Measurements from ENCODE around the gene GNAI2.
"Not testable (repeated sequence)": the region's sequence is repeated elsewhere in the genome, so short reads cannot be mapped to it uniquely, and the experiment has no call there.

GNAI2 gene

DNA sequence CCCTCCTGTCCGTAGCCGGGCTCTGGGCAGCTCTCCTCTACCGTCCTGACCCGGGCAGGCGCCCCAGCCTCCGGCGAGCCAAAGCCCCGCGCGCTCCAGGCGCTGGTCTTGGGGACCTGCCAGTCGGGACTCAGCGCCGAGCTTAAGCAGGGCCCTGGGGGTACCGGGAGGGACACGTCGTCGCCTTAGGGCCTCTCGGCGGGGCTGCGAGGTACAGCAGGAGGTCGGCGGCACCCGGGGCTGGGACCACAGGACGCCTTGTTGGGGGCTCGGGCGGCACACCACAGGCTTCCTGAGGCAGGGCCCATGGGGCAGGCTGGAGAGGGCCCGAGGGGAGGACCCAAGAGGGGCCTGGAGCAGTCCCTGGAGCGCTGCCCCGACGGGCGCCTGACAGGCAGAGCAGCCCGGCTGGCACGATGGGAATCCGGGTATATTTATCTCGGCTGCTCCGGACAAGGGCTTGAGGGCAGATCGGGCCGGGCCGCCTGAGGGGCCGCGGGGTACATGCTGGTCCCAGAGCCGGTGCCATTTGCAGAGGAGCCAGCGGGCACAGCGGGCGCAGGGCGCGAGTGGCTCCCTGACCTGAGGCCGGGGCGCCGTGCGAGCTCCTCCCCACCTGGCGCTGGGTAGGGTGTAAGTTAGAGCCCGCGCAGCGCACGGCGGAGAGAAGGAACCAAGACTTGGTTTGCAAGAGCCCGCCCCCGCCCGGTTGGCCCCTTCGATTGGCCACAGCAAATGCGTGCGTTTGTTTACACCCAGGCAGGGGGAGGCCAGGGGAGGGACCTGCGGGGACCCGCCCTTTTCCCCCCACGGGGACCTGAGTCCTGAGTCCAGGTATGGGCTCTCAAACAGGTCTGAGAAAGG, 30.4 kb upstream of the GNAI2 start:
- peak; percentile 29 to 36 for DNase-seq

DNA sequence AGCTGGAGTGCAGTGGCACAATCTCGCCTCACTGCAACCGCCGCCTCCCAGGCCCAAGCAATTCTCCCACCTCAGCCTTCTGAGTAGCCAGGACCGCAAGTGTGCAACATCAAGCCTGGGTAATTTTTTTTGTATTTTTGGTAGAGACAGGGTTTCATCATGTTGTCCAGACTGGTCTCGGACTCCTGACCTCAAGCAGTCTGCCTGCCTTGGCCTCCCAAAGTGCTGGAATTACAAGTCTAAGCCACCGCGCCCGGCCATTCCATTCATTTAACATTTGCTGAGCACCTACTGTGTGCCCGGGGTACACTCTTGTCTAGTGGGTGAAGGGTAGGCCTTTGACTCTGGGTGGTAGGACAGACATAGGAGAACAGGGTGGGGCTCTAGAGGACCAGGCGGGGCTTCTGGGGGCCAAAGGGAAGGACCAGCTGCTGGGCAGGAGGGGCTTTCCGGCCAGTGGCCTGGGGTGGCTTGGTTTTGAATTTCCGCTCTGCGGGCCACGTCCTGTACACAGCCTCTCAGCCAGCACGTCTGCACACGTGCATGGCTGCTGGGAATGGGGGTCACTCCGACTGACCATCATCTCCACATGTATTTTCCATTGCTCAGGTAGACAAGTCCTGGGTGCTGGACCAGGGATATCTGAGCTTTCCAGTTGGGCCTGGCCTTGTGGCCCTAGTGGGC, 28.5 kb upstream of the GNAI2 start:
- no peak for DNase-seq

DNA sequence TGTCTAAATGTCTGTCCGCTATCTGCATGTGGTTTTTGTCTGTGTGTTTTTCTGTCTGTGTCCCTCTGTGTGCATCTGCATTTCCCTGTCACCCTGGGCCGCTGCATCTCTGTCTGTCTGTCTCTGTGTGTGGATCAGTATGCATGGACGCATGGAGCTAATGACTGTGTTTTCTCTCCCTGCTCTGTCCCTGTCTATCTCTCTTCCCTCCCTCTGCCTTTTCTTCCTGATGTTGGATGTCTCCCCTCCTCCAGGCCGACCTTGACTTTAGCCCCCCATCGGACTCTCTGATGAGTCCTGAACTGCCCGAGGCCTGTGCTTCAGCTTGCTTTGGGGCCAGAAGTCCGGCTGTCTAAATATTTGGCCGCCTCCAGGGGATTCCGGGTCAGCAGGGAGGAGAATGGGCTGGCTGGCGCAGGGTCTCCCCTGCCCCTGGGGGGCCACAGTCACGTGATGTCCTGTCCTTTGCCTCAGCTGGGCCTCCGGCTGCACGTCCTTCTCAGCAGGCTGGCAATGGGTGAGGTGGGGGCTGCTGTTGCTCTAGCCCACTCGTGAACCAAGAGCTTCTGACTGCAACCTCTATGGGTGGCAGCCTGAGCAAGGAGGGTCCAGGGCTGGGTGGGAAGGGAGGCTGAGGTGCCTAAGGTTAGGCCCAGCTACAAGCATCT, 27.2 kb upstream of the GNAI2 start:
- no peak for DNase-seq

DNA sequence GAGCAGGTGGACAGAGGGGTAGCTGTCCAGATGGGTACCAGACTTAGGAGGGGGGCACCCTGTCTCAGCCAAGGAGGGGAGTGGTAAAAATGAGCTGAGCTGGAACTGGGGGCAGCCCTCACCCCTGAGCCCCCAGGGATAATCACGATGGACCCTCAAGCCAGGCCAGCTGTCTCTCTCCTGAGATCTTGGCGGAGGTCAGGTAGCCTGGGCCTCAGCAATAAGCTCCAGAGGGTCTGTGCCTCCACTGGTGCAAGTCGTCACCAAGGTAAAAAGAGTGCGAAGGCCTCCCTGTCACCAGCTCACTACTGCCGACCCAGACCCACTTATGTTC, 25.9 kb upstream of the GNAI2 start:
- DNase-seq, result no peak

DNA sequence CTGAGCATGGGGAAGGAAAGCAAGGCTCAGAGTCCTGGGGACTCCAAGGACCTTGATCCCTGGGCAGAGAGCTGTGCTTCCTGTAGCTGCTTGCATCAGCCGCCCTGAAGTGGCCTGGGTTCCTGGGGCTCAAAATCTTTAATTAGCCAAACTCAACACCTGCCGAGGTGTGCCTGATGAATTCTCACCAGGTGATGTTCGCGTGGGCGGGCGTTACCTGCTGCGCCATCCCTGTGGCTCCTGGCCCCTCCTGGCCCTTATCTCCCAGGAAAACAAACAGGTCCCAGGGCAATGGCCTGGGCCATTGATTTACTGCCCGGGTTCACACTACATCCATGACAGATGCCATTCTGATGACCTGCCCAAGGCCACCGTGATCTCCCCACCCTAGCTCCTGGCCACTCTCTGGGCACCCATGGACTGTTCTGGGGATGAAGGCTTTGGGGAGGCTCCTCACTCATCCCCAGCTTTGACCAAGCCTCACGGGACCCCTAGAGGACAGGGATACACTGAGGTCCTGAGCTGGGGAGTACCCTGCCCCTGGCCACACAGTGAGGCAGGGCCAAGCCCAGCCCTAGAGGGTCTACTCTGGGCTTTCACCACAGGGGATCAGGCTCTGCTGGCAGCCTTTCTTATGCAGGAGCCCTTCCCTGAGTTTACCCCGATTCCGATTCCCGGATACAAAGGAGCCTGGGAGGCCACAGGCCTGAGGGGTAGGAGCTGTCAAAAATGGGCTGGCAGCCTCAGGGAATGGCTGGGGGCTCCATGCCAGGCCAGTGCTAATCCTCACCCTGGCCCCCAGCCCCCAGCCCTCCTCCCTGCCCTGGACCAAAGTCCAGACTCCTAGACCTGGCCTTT, 25.3 kb upstream of the GNAI2 start:
- no peak for DNase-seq

DNA sequence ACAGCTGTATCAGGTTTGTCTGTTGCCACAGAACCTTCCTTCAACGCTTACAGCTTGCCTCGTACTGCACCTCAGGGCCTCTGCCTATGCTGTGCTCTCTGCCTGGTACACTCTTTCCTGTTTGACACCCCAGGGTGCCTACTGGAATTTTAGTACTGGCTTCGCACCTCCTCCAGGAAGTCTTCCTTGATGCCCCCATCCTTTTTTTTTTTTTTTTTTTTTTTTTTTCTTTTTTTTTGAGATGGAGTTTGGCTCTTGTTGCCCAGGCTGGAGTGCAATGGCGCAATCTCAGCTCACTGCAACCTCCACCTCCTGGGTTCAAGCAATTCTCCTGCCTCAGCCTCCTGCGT, 24.7 kb upstream of the GNAI2 start:
- not testable (repeated sequence) for DNase-seq

DNA sequence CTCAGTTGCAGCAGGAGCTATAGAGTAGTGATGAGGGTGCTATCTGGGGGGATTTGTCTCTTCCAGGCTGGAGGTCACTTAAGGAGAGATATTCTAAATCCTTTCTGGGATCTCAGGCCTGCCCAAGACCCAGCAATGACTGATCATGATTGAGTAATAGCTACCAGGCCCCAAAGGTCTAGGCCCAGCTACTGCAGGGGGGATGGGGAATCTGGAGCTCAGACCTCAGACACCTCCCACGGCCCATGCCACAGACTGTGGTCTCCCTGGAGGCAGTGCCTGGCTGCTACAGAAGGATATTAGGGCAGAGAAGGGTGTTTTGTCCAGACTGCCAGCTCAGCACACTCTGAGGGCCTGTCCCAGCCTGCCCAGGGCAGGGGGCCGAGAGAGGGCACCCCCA, 24.1 kb upstream of the GNAI2 start:
- DNase-seq, result no peak

DNA sequence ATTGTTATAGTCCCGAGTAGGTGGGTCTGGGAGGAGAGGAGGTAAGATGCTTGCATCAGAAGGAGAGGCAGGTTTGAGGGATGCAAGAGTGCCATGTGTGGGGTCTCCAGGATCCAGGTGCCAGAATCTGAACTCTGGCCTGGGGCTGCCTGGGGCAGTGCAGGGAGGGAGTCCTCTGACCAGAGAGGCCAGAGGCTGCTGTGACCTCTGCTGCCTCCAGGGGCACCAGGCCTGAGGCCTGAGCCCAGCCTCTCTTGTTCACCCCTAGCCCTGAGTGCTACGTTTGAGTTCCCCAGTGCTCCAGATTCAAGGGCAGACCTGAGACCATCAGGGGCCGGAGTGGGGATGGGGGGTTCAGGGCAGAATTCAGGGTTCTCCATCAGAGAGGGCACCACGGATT, 23.5 kb upstream of the GNAI2 start:
- no peak for DNase-seq

DNA sequence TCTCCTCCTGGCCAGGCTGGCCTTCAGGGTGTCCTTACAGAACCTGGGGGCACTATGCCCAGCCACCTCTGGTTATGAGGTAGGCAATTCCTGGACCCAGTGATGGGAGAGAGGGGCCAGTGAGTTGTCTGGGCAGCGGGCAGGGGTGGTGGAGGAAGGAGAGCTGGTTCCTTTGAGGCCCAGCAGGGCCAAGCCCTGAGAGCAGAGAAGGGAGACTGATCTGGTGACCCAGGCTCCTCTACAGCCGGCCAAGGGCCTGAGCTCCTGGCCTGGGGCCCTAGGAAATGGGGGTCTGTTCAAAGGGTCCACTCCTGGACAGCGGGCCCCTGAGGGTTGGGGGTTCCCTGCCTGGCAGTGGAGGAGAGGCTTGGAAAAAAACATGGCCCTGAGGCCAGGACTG, 23.0 kb upstream of the GNAI2 start:
- no peak for DNase-seq

DNA sequence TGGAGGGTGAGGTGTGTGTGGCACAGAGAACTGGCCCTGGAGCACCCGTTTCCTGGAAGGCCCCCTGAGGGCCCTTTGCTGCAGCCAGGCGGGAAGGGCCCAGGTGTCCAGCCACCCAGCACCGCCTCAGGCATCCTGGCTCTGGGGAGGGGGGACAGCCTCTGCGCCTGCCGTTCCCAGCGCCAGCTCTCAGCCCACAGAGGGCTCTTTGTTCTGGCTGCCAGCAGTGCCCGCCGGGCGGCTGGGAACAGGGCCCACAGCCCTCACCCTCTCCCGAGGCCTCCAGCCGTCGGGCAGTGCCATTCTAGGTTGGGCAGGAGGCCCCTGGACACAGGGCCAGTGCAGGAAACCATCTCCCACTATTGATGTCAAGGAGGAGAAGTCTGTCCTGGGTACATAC, 22.6 kb upstream of the GNAI2 start:
- no peak for DNase-seq

DNA sequence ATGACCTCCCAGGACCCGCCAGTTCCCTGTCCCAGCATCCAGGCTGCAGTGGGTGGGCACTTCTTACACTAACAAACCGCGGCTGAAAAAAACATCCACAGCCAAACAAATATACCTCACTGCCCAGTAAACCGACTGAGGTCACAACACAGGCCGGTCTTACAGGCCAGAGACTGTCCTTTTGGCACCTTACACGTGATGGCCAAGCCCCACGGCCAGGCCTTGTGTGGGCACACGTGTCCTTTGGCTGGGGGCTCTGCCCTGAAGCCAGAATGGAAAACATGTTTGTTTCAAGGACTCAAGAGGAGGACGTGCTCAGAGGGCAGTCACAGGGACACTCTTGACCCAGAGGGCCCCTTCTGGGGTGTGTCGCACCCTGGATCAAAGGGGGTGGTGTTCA, 21.2 kb upstream of the GNAI2 start:
- no peak for DNase-seq

DNA sequence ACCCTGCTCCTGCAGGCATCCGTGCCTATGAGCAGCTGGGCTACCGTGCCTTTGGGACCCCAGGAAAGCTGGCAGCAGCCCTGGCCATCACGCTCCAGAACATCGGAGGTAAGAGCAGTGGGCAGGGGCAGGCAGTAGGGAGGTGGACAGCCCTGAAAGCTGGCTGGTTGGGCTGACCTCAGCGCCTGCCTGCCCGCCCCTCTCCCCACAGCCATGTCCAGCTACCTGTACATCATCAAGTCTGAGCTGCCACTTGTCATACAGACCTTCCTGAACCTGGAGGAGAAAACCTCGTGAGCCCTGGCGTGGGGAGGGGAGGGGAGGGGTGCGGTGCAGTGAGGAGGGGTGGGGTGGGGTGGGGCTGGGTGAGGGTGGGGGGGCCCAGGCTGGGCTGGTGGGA, 20.5 kb upstream of the GNAI2 start:
- DNase-seq, result no peak

DNA sequence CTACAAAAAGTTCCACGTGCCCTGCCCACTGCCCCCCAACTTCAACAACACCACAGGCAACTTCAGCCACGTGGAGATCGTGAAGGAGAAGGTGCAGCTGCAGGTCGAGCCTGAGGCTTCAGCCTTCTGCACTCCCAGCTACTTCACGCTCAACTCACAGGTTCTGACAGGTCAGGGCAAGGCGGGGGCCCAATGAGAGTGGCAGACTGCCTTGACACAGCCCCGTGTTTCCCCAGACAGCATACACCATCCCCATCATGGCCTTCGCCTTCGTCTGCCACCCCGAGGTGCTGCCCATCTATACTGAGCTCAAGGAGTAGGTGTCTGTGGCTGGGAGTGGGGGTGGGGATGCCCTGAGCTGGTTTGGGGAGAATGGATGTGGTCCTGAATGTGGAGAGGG, 18.3 kb upstream of the GNAI2 start:
- DNase-seq, result no peak

DNA sequence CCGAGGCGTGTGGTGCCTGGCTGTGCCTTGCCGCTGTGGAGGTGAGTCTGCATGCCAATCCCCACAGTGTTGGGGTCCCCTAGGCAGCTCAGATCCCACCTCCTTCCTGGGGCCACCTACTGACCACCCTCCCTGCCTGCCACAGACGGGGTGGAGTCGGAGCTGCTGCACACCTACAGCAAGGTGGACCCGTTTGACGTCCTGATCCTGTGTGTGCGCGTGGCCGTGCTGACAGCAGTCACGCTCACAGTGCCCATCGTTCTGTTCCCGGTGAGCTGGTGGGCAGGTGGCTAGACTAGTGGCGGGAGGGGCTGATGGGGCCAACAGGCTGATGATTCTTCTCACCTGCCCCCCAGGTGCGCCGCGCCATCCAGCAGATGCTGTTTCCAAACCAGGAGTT, 17.6 kb upstream of the GNAI2 start:
- DNase-seq, result no peak

DNA sequence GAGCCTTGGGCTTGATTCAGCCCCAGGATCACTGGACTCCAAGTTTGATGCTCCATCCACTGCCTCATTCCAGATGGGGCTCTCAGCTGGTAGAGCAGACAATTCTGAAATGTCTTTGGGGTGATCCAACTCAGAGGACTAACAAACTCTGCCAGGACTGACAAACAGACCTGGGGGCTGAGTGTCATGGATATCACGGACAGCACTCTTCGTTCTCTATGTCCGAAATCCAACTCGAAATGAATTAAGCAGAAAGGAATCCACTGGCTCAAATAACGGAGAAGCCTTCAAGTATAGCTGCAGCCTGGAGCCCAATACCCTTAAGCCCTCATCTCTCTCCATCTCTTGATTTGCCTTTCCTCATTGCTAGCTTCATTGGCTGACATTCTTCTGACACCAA, 16.7 kb upstream of the GNAI2 start:
- no peak for DNase-seq

DNA sequence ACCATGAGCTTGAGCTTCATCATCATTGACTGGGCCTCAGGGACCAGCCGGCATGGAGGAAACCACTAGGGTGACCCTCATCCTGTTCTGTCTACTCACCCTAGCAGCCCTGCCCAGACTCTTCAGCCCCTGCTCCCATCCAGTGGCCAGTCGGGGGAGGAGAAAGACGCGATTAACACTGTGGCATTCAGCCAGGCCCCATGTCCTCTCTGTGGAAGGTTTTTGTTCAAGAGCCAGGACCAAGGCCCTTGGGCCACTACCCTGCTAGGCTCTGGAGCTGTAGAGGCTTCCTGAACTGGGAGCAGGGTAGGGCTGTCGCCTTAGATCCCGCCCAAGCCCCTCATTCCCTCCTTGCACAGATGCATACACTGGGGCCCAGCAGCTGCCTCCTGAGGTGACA, 15.9 kb upstream of the GNAI2 start:
- no peak for DNase-seq

DNA sequence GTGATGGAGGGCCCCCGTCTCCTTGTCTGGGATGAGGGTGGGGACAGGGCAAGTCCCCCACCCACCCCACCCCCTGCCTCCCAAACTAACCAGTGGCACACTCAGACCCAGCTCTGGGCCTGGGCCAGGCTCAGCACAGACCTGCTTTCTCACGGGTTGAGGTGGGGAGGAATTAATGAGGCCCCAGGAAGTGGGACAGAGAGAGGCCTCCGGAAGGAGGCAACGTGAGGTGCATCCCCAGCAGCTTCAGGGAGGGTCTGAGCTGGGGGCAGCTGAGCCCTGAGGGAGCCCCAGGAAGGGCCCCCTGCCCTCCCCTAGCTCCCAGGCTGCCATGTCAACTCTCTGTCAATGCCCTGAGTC, 15.0 kb upstream of the GNAI2 start:
- no peak for DNase-seq

DNA sequence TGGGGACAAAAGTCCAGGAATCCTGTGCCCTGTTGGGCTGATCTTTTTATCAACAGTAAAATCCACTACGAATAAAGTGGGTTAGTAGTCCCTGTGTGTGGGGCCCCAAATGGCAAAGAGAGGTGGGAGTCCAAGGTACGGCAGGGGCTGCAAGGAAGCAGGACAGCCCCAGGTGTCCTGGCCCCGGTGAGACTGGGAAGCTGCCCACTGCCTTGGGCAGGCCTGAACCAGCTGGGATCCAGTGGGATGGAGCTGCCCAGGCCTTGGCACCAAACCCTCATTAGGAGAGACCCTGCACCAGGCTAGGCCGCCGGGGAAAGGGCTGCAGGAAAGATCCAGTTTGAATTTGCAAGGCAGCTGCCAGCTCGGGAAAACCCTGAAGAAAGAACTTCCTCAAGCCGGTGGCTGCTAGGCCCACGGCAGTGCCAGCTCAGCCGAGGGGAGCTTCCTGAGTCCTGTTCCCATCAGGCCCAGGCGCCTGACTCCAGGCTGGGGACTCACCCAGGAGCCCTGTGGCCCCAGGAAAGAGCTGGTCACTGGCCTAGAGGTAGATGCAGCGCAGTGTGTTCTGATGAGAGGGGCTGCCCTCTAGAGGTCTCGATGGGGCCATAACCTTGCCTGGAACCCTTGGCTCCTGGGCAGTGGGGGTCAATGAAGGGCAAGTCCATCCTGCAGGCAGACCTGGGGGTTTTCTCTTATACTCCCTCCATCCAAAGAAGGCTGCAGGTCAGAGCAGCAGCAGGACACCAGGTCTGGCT, 14.4 kb upstream of the GNAI2 start:
- no peak for DNase-seq

DNA sequence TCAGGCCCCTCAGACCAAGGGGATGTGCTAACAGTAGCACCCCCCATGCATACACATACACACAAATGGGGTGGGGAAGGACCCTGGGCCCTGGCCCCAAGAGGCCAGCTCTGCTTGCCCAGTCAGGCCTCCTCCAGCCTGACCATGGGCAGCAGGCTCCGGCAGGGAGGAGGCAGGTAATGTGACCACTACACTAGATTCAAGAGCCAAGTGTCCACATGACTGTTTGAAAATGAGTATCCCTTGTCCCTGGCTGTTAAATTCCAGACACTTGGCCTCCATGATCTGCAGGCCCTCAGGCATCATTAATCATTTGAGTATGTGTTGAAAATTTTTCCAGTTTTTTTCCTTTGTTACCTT, 13.9 kb upstream of the GNAI2 start:
- no peak for DNase-seq

DNA sequence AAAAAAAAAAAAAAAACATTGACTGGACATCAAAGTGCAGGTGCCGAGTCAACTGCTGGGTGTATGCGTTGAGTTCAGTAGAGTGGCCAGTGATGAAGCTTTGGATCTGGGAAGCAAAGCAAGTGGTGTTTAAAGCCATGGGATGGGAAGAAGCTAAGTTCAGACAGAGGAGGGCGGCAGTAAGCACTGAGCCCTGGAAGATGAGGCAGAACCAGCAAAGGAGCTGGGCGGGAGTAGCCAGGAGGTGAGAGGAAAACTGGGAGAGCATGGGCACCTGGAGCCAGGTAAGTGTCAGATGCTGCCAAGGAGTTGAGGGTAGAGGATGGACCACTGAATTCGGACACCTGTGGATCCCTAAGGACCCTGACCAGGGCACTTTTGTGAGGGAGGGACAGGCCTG, 11.4 kb upstream of the GNAI2 start:
- DNase-seq, result no peak

DNA sequence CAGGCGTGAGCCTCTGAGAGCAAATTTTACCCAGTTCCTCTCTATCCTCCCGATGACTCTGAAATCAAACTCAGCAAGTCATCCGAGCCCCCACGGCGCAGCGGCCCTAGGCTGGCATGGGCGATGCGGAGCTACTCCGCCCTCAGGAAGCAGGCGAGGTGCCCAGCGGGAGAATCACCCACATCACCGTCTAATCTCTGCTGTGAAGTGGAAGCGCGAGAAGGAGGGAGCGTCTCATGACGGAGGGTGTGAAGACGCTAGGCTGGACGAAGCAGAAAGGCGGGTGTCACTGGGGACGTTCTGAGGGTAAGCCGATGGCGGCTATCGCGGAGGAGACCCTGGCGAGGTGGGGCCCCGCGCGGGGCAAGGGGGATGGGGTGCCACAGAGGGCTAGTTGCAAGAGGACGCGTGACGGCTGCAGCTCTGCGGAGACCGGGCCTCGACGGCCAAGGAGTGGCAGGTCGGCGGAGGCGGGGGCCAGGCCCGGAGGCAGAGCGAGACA, 9.1 kb upstream of the GNAI2 start:
- peak; percentile 34 to 50 for DNase-seq

DNA sequence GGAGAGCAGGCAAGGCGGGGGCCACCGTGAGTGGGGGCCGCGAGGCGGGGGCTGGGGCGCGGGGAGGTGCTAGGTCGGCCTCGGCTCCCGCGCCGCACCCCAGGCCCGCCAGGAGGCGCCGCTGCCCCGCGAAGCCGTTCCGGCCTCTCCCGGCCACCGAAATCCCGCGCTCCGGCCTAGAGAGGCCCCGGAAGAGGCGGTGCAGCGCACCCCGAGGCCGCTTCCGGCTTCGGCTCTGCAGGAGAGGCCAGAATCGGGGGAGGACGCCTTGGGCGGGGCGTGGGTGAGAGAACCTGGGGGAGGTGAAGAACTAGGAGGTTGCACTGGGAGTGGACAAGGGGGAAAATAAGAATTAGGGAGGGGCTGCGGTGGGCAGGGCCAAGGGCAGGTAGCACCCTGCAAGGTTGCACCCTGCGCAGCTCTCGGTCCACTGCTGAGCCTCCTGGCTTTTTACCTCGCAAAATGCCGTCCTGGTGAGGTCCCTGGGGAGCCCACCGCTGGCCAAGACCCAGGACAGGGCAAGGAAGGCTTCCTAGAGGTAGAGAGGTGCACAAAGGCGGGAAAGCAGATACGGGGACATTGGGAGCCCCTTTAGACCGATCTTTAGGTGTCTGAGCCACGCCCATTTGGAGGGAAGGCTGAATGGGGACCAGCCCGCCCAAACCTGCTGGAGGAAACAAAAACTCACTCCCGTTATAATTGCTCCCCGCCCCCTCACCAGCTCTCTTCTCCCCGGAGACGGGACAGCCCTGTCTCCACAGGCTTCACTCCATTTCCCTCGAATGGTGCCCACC, 8.4 kb upstream of the GNAI2 start:
- DNase-seq, result peak; percentile 91 to 92

Data from CD4-positive, alpha-beta T cell treated with Interleukin-4 for 1 hour (primary cell).